Esophagus muscularis mucosa (tissue), 4 donors: ENCODE data around the gene CST4. TPM values are rescaled to one million over a fixed set of nuclear protein-coding genes. Genes with fewer than 3 reads are reported as not detected.
"Not testable (repeated sequence)": the region's sequence is repeated elsewhere in the genome, so short reads cannot be mapped to it uniquely, and the experiment has no call there.

Experiments used
- DNase-seq: peaks from one replicate; pipeline ENCODE4 v3.0.0-alpha.2; 2017; ENCODE audit errors: extremely low spot score
- H3K27ac ChIP-seq, 4 donors: fragments of 200-600 bp; sonication (generic); replicated peaks in 1 of 4; 1 replicate in 3 of 4; 2 replicates in 1 of 4; pipeline ENCODE4 v1.5.1; 2016 to 2019; ENCODE audit warnings: mild to moderate bottlenecking in 1 of 4
- H3K27me3 ChIP-seq, 4 donors: fragments of 200-600 bp; sonication (generic); one replicate each; pipeline versions ENCODE4 v1.5.1 to v1.6.0; 2016 to 2019
- H3K36me3 ChIP-seq, 4 donors: fragments of 200-600 bp; sonication (generic); one replicate each; pipeline ENCODE4 v1.5.1; 2016 to 2019
- H3K4me1 ChIP-seq, 4 donors: fragments of 200-600 bp; sonication (generic); one replicate each; pipeline ENCODE4 v1.5.1; 2016 to 2019
- H3K4me3 ChIP-seq, 4 donors: fragments of 200-600 bp; sonication (generic); 1 replicate in 2 of 4; 2 replicates in 2 of 4; pipeline ENCODE4 v1.5.1; 2016 to 2019; ENCODE audit warnings: mild to moderate bottlenecking in 4 of 4, moderate library complexity in 1 of 4
- H3K9me3 ChIP-seq, 4 donors: fragments of 200-600 bp; sonication (generic); 1 replicate in 3 of 4; 2 replicates in 1 of 4; pipeline ENCODE4 v1.5.1; 2016 to 2019
- EP300 ChIP-seq: sonication (generic); formaldehyde crosslinking; IDR thresholded peaks from one replicate; pipeline ENCODE4 v1.6.1; 2017; ENCODE audit warnings: antibody characterized with exemption
- POLR2A ChIP-seq: fragments of 450-650 bp; IDR thresholded peaks from one replicate; pipeline ENCODE4 v1.6.1; 2017; ENCODE audit warnings: antibody characterized with exemption, moderate library complexity, mild to moderate bottlenecking, low read depth
- POLR2AphosphoS5 ChIP-seq, 2 donors: sonication (generic); formaldehyde crosslinking; IDR thresholded peaks; one replicate each; pipeline ENCODE4 v1.6.1; 2017; ENCODE audit warnings: antibody characterized with exemption in 2 of 2
- WGBS: methylation state at CpG from one replicate; pipeline ENCODE4 v1.1.5; 2018; 5-methylcytosine and 5-hydroxymethylcytosine counted together
- intact Hi-C: fragments of 100-400 bp; cut with DNase I; formaldehyde crosslinking; loops from one replicate; pipeline ENCODE4 v1.15.1; 2023
- total RNA-seq, 4 donors: library from RNA; depleted of rRNA; stranded (reverse); fragments of >200 nt; gene quantifications; one replicate each; pipeline versions ENCODE4 v1.1.0 to v1.2.1, GENCODE V29; 2016
- TF ChIP-seq, protein P1 (sequence below), 3 experiments: fragments of 200-600 bp in 2 of 3; fragments of 450-650 bp in 1 of 3; sonication (generic) in 2 of 3; IDR thresholded peaks; one replicate each; pipeline ENCODE4 v1.5.1; 2017 to 2019; ENCODE audit warnings: antibody characterized with exemption in 3 of 3, mild to moderate bottlenecking in 2 of 3, moderate library complexity in 1 of 3

The CST4 gene
- total RNA-seq, 4 donors from 2014 or later: not detected

DNA sequence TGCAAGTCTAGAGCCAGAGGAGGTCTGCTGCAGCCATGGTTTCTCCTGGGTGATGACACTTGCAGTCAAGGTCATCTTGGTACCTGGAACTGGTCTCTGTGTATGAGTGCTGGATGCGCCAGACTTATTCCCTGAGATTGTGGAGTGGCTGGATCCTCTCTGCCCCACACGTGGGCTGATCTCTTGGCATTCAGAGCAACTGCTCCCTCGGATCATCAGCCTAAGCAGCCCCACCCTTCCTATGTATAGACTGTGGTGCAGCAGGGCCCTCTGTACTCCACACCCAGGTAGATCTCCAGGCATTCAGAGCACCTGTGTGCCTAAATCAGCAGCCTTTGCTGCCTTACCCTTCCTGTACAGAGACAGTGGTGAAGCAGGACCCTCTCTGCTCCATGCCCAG is 12.1 kb upstream of the CST4 start:
- peak; percentile 42 for DNase-seq
- no peak overlapping the region for H3K4me3 ChIP-seq
- TF ChIP-seq POLR2A: no peak
- TF ChIP-seq EP300: no peak
- no peak for TF ChIP-seq POLR2AphosphoS5 (IDR thresholded peaks at IDR 0.05)
- TF ChIP-seq, protein P1, sequence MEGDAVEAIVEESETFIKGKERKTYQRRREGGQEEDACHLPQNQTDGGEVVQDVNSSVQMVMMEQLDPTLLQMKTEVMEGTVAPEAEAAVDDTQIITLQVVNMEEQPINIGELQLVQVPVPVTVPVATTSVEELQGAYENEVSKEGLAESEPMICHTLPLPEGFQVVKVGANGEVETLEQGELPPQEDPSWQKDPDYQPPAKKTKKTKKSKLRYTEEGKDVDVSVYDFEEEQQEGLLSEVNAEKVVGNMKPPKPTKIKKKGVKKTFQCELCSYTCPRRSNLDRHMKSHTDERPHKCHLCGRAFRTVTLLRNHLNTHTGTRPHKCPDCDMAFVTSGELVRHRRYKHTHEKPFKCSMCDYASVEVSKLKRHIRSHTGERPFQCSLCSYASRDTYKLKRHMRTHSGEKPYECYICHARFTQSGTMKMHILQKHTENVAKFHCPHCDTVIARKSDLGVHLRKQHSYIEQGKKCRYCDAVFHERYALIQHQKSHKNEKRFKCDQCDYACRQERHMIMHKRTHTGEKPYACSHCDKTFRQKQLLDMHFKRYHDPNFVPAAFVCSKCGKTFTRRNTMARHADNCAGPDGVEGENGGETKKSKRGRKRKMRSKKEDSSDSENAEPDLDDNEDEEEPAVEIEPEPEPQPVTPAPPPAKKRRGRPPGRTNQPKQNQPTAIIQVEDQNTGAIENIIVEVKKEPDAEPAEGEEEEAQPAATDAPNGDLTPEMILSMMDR (IDR thresholded peaks at IDR 0.05): no peak
- H3K27ac ChIP-seq: no peak overlapping the region
- H3K36me3 ChIP-seq: no peaks in the 10 kb centered on the region
- WGBS: 80% methylated on average over 1 of the region's 3 CpGs
- no peaks in the 10 kb centered on the region for H3K4me1 ChIP-seq
- intact Hi-C loops: no loop called here
- H3K27me3 ChIP-seq: peaks cover 0 to 11% (median 0%) of the 10 kb centered on the region in 4 donors
- H3K9me3 ChIP-seq: no peaks in the 10 kb centered on the region

DNA sequence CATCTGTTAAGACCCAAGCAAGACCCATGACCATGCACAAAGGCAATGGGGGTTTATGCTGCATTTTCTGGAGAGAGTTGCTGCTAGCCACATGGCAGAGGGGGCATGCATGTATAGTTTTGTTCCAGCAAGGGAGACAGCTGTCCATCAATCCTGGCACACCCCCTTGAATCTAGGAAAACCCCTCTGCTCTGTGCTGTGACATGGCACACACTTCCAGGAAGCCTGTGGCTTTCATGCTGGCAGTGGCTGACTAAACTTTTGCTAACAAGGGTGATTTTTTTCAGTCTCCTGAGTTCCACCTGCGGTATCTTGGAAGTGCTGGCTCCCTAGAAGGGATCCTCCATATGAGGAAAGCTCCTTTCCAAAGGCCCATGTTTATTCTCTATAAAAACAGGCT is 9.1 kb upstream of the CST4 start:
- no peak overlapping the region for H3K27ac ChIP-seq
- H3K27me3 ChIP-seq: peaks cover 0 to 11% (median 0%) of the 10 kb centered on the region in 4 donors
- peaks cover 0 to 4% (median 1%) of the 10 kb centered on the region in 4 donors for H3K4me1 ChIP-seq
- WGBS: 0% methylated on average over 1 of the region's 1 CpG
- intact Hi-C loops: no loop called here
- TF ChIP-seq POLR2A (no peak), EP300 (no peak), POLR2AphosphoS5 (IDR thresholded peaks at IDR 0.05) (no peak)
- TF ChIP-seq, protein P1 (IDR thresholded peaks at IDR 0.05): no peak
- DNase-seq: peak; percentile 80
- no peaks in the 10 kb centered on the region for H3K9me3 ChIP-seq
- H3K4me3 ChIP-seq: no peak overlapping the region
- H3K36me3 ChIP-seq: no peaks in the 10 kb centered on the region

DNA sequence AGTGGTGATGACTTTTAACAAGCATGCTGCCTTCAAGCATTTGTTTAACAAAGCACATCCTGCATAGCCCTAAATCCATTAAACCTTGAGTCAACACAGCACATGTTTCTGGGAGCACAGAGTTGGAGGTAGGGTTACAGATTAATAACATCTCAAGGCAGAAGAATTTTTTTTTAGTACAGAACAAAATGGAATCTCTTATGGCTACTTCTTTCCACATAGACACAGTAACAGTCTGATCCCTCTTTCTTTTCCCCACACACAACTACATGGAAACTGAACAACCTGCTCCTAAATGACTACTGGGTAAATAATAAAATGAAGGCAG is 6.2 kb upstream of the CST4 start:
- H3K36me3 ChIP-seq, H3K4me3 ChIP-seq, H3K27ac ChIP-seq, H3K9me3 ChIP-seq, H3K4me1 ChIP-seq, H3K27me3 ChIP-seq, DNase-seq, intact Hi-C loops: not testable (repeated sequence)

DNA sequence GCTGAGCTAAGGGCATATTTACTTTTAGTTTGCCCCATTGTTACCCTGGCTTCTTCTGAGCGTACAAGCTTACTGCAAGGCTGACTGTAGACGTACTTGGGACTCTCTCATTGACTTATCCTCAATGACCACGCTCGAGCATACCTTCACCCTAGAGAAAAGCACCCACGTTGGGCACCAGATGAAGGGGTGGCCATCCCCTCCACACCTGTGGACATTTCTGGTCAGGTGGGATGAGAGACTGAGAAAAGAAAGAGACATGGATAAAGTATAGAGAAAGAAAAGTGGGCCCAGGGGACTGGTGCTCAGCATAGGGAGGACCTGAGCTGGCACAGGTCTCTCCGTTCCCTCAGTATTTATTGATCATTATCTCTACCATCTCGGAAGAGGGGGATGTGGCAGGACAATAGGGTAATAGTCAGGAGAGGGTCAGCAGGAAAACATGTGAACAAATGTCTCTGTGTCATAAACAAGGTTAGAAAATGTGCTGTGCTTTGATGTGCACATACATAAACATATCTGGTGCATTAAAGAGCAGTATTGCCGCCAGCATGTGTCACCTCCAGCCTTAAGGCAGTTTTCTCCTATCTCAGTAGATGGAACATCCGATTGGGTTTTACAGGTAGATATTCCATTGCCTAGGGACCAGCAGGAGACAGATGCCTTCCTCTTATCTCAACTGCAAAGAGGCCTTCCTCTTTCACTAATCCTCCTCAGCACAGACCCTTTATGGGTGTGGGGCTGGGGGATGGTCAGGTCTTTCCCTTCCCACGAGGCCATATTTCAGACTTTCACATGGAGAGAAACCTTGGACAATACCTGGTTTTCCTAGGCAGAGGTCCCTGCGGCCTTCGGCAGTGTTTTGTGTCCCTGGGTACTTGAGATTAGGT is 5.6 kb upstream of the CST4 start:
- H3K4me3 ChIP-seq, H3K9me3 ChIP-seq, H3K4me1 ChIP-seq, H3K27me3 ChIP-seq, H3K27ac ChIP-seq, H3K36me3 ChIP-seq, intact Hi-C loops: not testable (repeated sequence)
- peak; percentile 60 for DNase-seq
- WGBS: 76% methylated on average over 12 of the region's 12 CpGs

DNA sequence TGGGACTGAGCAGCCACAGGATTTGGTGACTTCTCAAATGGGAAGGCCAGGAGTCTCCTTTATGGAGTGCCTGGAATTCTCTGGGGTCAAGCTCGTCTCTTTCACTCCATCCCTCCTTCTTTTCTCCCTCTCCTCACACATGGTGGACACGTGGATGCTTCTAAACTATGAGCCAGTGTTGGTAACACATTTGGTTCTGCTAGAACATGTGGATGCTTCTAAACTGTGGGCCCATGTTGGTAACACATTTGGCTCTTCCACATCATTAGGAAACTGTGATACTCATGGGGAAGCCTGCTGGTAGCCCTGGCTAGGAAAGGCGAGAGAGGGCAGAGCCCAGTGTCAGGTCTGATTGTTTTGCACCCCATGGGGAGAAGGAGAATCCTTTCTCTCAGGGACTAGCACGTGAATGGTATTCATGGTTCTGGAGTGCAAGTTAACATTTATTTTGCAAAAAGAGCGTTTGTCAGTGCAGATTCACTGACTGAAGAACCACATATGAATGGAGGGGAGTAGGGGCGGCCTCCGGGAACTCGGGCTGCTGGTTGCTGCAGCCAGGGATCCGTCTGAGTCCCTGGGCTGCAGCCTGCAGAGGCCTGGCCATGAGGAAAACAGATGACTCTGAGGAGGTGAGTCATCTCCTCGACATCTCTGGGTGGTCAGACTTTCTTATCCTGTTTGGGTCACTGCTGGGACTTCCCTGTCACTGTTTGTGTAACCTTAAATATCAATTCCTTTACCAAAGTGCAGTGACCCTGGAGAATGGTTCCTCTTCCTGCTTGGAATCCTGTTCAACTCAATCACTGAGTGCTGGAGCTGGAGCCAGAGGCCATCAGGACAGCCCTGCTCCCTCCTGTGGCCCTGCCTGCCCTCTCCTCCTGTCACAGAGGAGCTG is 4.1 kb upstream of the CST4 start:
- intact Hi-C loops, H3K4me1 ChIP-seq, H3K9me3 ChIP-seq, H3K4me3 ChIP-seq, H3K36me3 ChIP-seq, H3K27ac ChIP-seq, H3K27me3 ChIP-seq: not testable (repeated sequence)
- WGBS: 61% methylated on average over 7 of the region's 10 CpGs
- DNase-seq: peak; percentile 50

DNA sequence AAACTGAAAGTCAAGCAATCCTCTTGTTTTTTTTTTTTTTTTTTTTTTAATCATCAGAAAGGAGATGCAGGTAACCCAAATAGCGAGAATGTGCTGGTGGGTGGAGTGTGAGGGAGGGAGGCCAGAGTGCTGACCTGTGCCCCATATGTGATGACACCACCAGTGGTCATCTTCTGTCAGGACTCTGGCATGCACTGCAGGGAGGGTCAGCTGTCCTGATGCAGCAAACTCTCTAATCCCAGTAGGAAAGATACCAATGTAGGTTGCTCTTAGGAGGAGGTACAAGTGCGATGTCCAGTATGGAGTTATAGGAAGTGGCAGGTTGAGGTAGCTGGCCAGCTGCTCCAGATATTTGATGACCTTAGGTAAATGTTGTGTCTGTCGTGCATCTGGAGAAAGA is 2.8 kb upstream of the CST4 start:
- 90% methylated on average over 3 of the region's 3 CpGs for WGBS
- Histone ChIP-seq H3K9me3 (no peaks in the 10 kb centered on the region), H3K36me3 (no peaks in the 10 kb centered on the region), H3K4me3 (no peak overlapping the region), H3K4me1 (peaks cover 0 to 9% (median 3%) of the 10 kb centered on the region in 4 donors), H3K27ac (no peak overlapping the region), H3K27me3 (peaks cover 0 to 9% (median 0%) of the 10 kb centered on the region in 4 donors)
- TF ChIP-seq POLR2AphosphoS5 (IDR thresholded peaks at IDR 0.05) (no peak), POLR2A (no peak), EP300 (no peak)
- TF ChIP-seq, protein P1 (IDR thresholded peaks at IDR 0.05): no peak
- intact Hi-C loops: no loop called here
- DNase-seq: no peak
